Chondrocyte (in vitro differentiated cells): ENCODE data around the gene RNLS. TPM values are rescaled to one million over a fixed set of nuclear protein-coding genes. Genes with fewer than 3 reads are reported as not detected.

Source experiments
- DNase-seq: peaks from one replicate; pipeline ENCODE4 v3.0.0; 2021; ENCODE audit warnings: mixed read lengths, low spot score
- H3K27ac Mint-ChIP-seq: one replicate; pipeline ENCODE4 v1.8.0; 2021; ENCODE audit warnings: mild to moderate bottlenecking, moderate library complexity, mixed read lengths; ENCODE audit not compliant: unreplicated experiment
- H3K27me3 Mint-ChIP-seq: 2 replicates; pipeline ENCODE4 v1.8.0; 2021; ENCODE audit warnings: low read depth, mixed read lengths
- H3K36me3 Mint-ChIP-seq: 2 replicates; pipeline ENCODE4 v1.8.0; 2021; ENCODE audit warnings: low read depth, mixed read lengths
- H3K4me1 Mint-ChIP-seq: 2 replicates; pipeline ENCODE4 v1.8.0; 2021; ENCODE audit warnings: low read depth, mild to moderate bottlenecking, mixed read lengths
- H3K4me3 Mint-ChIP-seq: one replicate; pipeline ENCODE4 v1.8.0; 2021; ENCODE audit warnings: mild to moderate bottlenecking, moderate library complexity, mixed read lengths; ENCODE audit not compliant: unreplicated experiment
- H3K9me3 Mint-ChIP-seq: 2 replicates; pipeline ENCODE4 v1.8.0; 2021; ENCODE audit warnings: low read depth, mixed read lengths
- CTCF ChIP-seq: fragments of 200-600 bp; sonication (generic); IDR thresholded peaks from 2 replicates; pipeline ENCODE4 v1.5.0; 2021; ENCODE audit warnings: antibody characterized with exemption, mild to moderate bottlenecking, moderate library complexity
- total RNA-seq: library from RNA; stranded (reverse); gene quantifications from 3 replicates; pipeline ENCODE4 v1.2.1, GENCODE V29; 2021

RNLS gene
- total RNA-seq, 1 donor from 2014 or later: 5.1 TPM

GRCh38 chr10:88482220-88482619, 100.9 kb downstream of the RNLS start:
- peaks cover 10% of the 10 kb centered on the region for H3K9me3 Mint-ChIP-seq
- no peak for DNase-seq
- no peak for TF ChIP-seq CTCF
- no peak overlapping the region for H3K27ac Mint-ChIP-seq
- peaks cover 7% of the 10 kb centered on the region for H3K36me3 Mint-ChIP-seq
- no peaks in the 10 kb centered on the region for H3K4me1 Mint-ChIP-seq
- H3K4me3 Mint-ChIP-seq: no peak overlapping the region
- peaks cover 8% of the 10 kb centered on the region for H3K27me3 Mint-ChIP-seq

DNA sequence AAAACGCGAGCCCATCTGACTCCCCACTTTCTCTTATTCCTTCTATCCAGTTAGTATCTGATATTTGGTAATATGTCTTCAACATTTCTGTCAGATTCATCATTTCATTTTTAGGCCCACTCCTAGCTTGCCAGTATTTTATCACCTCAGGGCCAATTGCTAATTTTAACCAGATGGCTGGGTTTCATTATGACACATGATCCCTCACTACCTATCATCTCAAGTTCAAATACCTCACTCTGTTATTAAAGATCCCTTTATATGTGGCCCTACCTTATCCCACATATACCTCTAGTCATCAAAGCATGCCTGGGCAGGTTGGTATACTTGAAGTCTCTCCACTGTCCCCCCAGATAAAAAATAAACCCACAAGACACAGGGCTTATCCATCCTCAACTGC, 104.9 kb downstream of the RNLS start:
- no peak for TF ChIP-seq CTCF
- Mint-ChIP-seq H3K4me1 (no peaks in the 10 kb centered on the region), H3K4me3 (no peak overlapping the region), H3K9me3 (peaks cover 7% of the 10 kb centered on the region), H3K27ac (no peak overlapping the region), H3K27me3 (peaks cover 10% of the 10 kb centered on the region), H3K36me3 (peaks cover 7% of the 10 kb centered on the region)
- no peak for DNase-seq

DNA sequence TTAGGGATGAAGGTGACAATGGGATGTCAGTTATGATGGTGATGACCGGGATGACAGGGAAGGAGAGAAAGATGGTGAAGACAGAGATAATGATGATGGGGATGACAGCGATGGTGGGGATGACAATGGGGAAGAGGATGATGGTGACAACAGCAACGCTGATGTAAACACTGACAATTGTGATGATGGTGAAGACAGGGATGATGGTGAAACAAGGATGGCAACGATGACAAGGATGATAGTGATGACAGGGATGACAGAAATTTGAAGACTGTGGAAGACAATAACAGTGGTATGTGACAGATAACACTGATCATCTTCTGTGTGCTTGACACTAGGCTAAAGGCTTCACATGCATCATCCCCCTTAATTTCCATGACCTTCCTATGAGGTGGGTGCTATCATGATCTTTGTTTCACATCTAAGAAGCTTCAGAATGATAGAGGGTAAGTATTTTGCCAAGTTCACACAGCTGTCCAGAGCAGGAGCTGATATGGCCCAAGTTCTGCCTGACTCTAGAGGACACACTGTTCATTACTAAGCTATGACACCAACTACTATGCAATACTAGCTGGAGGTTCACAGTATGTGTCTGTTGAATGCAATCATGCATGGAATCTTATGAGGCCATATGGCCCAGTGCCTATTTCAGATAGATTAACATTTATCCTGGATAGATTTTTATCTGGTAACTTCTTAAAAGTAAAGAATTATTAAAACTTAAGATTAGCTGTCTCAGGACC, 105.6 kb downstream of the RNLS start:
- Mint-ChIP-seq H3K9me3 (peaks cover 7% of the 10 kb centered on the region), H3K36me3 (peaks cover 5% of the 10 kb centered on the region), H3K27ac (no peak overlapping the region), H3K4me1 (no peaks in the 10 kb centered on the region), H3K4me3 (no peak overlapping the region), H3K27me3 (peaks cover 7% of the 10 kb centered on the region)
- TF ChIP-seq CTCF: no peak
- no peak for DNase-seq

GRCh38 chr10:88474884-88475844, 108.0 kb downstream of the RNLS start:
- Mint-ChIP-seq H3K36me3 (no peaks in the 10 kb centered on the region), H3K4me3 (no peak overlapping the region), H3K27me3 (peaks cover 2% of the 10 kb centered on the region), H3K4me1 (no peaks in the 10 kb centered on the region), H3K27ac (no peak overlapping the region), H3K9me3 (no peaks in the 10 kb centered on the region)
- TF ChIP-seq CTCF: no peak
- no peak for DNase-seq
